Stimulated activated CD4-positive, alpha-beta T cell treated with anti-CD3 and anti-CD28 coated beads, TNF-alpha, amount 100 ng/mL, for 1 hour (primary cell): Measurements from ENCODE around the gene SUFU.
A peak's percentile ranks its signal among the peaks of the same experiment; 100 is the strongest.
"Not testable (repeated sequence)": the region's sequence is repeated elsewhere in the genome, so short reads cannot be mapped to it uniquely, and the experiment has no call there.

Source experiments
- DNase-seq, 3 donors: peaks; one replicate each; pipeline ENCODE4 v3.0.0-alpha.2; 2020; ENCODE audit warnings: low read depth in 3 of 3, low spot score in 1 of 3

The SUFU gene

DNA sequence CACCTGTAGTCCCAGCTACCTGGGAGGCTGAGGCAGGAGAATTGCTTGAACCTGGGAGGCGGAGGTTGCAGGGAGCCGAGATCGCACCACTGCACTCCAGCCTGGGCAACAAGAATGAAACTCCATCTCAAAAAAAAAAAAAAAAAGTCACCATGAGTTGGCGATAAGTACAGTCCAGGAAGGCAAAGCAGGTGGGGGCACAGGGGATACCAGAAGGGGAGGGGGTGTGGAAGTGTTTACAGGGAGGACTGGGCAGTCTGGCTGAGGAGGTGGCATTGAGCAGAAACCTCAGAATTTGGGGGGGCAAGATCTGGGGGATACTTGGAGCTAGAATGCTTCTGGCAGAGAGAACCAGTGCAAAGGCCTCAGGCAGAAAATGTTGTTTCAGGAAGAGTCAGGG is 163.6 kb downstream of the SUFU start:
- not testable (repeated sequence) for DNase-seq

DNA sequence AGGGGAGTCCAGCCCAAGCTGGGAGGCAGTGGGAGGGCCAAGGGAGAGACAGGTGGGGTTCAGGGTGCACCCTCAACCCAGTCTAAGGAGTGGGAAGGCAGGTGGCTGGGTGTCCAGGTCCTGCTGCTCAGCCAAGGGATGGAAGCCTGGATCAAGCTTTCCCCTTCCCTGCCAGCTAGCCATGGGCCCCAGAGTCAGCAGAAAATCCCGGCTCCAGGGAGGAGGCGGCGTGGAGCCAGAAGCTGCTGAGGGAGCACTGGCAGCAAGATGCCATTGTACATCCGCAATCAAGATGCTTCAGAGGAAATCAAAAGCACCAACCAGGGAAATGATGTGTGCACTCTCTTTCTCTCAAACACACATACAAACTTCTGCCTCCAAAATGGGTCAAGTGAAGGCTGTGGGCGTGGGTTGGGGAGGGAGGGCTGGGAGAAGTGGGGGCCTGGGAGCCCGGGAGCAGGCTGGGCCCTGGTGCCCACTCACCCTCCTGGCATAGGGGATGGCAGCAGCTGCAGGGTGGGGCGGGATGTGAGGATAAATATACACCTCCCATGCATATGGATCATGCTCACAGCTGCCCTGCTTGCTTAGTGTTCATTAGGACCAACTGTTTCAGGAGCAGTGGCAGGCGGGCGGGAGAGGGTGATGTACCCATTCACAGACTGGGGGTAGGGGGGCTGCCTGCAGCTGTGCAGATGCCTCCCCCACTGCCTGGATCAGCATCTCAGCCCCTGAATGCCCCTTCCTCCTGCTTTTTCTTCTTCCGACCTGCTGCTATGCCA is 164.7 kb downstream of the SUFU start:
- no peak for DNase-seq

DNA sequence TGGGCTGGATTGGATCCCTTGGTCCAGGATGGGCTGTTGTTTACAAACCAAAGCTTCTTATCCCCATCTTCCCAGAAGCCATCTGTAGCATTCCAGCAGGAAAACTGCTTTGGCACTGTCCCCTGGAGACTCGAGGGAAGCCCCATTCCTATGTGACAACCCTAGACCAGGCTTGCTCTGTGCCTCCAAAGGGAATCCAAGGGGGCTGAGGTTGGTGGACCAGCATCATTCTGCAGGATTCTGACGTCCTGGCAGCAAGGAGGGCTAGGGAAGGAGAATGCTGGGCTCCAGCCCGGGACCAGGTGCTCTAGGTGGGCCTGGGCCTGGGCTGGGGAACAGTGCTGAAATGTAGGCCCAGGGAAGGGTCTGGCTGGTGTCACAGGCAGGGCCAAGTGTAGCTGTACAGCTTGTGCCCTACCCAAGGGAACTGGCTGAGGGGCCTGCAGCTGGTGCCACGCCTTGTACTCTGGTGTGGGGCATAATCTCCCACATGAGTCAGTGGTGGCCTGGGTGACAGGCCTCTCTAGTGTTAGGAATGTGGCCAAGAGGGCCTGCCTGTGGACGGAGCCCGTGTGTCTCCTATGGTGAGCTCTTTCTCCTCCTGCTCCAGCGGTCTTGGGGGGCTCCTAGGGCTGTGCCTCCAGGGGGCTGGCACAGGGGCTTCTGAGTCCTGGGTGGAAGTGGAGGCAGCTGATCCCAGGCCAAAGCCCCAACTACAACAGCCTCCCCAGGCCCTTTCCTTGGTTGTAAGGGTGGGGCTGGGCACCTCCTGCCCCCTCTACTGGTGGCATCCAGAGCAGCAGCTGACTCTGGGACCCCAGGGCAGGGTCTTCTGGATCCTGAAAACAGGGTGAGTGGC is 165.7 kb downstream of the SUFU start:
- no peak for DNase-seq

DNA sequence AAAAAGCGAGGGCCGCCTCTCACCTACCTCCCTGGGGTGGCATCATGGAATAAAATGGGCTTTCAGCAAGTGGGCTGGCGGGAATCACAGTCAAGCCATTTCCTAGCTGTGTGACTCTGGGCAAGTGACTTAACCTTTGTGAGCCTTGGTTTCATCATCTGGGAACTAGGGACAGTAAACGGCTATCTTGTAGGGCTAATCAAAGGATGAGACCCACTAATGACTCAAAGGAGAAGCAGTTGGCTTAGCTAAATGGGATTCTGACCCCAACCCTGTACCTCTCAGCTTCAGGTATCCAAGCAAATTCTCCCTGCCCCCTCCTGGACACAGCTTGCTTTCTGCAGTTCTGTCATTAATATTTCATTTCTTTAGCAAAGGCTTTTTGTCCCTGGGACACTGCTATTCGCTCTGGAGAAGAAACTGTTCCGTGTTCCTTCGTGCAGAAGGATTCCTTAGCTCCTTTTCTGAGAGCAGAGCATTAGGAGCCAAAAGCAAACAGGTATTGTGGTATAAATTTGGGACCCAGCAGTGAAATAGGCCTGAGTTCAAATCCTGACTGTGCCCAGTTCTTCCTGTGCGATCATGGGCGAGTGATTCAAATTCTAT is 166.4 kb downstream of the SUFU start:
- DNase-seq = no peak

DNA sequence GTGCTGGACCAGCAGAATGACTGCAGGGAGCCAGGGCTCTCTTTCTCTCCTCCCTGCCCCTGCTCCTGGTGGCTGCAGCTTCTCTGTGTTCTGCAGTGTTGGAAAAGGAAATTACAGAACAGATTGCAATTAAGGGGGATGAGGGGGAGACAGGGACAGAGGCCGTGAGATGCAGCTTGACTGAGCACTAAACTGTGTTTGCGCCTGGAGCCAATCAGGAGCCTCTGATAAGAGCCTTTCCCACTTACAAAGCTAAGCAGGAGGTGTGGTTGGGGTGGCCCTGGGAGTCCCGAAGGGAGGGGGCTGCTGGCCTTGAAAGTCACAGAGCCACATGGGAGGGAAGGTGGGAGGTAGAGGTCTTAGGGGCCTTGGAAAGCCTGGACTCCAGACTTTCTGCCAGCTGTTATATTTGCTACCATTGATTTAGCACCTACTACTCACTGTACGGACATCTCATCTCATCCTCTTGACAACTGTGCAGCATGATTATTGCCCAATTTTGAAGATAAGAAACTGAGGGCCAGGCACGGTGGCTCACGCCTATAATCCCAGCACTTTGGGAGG is 167.2 kb downstream of the SUFU start:
- DNase-seq = no peak

DNA sequence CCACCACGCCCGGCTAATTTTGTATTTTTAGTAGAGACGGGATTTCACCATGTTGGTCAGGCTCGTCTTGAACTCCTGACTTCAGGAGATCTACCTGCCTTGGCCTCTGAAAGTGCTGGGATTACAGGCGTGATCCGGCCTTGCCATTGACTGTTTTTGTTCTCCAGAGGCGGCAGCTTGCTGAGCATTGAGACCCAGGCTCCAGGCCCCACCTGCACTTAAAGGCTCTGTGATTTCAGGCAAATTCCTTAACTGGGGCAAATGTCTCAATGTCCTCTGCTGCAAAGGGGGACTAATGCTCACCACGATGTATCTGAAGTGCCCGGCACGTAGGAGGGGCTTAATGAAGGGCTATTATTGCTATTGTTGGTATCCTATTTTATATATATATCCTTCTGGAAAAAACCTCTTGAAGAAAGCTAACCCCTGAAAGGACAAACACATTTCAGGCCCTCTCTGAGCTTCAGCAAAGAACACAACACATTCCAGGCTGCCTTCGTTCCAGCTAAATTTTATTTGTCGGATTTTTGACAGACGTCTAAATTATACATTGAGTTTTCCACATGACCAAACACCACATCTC is 169.6 kb downstream of the SUFU start:
- no peak for DNase-seq

DNA sequence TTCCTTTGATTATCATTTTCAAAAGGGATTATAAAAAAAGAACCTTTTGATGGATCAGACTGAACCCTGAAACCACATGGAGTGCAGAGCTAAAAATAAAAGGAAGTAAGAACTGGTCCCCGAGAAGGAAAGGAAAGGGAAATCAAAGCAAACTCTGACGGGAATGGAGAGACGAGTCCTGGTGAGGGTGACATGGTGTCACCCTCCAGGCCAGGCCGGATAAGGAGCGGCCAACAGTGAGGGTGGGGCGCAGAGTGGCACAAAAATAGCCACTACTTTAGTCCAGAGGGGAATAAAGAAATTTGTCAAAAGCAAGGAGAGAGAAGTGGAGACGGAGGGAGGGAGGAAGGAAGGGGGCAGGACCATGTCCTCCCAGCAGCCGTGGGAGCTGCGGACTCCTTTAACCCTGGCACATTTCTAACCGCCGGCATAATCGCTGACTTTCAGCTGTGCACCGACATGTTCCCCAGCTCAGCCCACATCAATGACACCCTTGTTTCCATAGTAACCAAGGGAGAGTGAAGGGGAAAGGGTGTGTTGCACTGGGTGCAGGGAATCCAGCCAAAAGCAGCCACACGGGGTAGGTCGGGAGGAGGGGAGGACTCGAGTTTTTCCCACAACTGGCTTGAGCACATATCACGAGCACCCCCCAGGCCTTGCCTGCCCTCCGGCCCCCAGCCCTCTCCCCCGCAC is 170.2 kb downstream of the SUFU start:
- DNase-seq = peak in 2 of 3 donors; percentile 41 to 48

DNA sequence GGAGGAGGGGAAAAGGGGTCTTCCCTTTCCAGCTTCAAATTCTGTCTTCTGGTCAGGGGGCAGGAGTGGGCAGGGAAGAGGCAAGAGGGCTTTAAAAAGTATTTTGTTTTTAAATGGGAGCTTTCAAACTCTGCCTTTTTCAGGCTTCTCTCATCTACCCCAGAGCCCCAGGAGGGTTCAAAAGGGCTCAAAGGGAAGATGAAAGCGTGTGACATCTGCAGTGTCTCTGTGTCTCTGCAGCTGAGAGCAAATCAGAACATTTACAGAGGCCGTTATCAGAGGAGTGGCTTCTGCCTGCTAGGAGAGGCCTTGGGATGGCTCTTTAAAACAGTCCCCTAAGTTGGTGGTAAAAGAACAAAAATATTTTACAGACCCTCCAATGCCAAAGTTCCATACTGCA is 170.8 kb downstream of the SUFU start:
- no peak for DNase-seq

DNA sequence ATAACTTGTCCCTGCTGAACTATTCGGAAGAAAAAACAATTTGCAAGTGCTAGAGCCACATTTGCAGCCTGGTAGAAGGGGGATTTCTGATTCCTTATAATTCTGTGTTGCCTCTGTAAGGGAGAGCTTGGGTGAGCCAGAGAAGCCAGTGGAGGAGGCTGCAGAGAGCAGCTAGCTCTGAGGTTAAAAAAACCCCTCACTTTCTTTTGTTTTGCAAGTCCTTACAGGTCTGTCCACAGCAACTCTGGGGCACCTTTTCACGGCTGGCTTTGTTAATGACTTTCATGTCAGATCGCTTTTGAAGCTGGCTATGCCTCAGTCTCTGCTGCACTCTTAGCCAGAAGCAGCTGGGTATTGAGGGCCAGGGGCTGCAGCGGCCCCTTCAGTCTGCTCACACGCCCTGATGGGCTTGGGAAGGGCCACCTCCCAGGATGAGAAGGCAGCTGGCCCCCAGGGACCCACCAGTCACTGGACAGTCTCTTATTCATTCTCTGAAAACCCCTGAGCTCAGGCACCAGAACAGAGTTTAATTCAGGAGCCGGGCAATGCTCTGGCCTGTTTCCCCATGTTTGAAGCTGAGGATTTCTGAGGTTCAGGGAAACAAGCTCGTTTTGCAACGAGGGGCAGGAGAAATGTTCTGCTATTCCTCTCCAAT is 171.4 kb downstream of the SUFU start:
- no peak for DNase-seq

DNA sequence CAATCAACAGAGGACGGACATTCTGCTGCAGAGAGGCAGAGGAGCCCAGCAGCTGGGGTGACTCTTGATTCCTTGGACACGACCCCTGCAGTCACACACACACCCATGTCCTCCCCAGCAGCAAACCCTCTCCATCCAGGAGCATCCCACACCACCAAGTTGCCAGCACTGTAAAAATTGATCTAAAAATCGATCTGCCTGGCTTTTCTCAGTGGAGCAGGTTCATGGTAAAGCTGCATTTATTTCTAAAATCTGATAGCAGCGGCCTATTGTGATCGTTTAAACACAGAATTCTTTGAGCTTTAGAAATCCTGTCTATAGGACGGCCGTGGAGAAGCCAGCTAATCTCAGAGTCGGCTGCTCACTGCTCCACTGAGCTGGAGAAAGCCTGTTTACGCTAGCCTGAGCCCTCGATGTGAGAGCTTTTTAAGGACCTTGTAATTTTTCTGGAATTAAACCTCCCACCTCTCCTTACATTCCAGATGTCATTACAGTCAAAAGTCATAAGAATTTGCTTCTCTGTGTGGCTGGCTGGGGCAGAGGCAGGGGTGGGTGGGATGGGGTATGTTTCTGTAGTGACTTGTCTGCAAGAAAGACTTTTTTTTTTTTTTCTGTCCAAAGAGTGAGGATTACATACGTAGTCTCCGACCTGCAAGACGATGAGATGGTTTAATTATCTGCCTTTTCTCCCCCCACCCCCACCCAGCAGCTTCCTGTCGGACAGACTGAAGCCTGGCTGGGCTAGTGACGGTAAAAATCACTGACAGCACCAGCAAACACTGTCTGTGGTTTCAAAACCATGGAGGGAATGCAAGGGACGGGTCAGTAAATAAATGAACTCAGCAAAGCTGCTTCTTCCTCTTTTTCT is 172.1 kb downstream of the SUFU start:
- DNase-seq = no peak

DNA sequence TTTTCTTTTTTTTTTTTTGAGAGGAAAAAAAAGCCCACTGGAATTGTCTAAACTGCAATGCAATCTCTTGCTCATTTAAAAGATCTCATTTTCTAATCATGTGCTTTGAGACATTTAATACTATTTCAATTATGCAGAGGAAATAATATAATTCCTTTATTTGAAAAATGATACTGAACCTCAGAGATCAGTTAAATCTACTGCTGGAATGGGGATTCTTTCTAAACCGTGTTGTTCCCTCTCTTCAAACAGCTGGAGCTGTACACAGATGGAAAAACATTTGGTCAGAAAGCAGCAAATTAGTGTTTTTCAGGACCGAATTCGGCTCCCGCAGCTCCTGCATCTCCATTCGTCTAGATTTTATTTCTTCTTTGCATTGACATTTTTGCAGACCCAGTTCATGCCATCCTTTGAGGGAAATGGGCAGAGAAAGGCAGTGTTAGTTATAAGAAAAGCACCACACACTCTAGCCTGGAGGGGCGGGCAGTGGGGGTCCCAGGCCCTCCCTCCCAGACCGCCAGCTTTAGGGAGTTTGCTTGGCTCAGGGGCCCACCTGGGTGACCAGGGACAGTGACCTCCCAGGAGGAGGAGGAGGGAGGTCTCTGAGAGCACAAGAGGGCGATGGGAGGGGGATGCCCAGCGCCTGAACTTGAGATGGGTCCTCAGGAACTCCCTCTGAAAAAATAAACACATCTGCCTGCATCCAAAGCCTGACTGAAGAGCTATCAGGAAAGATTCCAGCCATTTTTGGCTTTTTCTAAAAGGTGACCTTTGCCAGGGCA is 173.0 kb downstream of the SUFU start:
- no peak for DNase-seq

DNA sequence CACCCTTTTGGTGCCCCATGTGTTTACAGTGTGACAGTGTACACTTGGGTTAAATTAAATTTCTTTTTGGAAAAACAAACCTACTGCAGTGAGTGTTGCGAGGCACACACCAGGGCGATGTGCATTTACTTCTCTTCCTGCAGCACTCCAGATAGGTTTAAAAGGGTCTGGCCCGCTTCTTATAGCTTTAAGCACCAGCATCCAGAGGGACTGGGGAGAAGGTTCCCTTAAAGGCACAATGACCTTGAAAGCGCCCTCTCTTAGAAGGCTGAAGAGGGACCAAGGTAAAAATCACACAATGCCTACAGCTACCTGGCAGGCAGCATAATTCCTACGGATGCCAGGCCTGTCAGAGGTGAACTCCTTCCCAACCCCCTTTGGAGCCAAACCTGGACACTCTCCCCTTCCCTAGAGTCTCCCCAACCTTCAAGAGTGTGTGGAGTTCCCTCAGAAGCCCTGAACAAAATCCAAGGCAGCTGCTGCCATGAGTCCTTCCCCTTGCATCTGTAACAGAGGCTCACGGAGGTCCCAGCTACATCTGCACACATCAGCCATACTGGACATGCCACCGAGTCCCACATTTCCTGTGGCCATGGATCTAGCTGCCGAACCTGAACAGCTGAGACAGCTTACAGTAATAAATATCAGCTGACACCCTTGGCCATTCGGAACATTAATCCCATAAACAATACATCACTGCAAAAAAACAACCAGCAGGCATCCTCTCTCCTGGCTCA is 173.7 kb downstream of the SUFU start:
- DNase-seq = no peak

DNA sequence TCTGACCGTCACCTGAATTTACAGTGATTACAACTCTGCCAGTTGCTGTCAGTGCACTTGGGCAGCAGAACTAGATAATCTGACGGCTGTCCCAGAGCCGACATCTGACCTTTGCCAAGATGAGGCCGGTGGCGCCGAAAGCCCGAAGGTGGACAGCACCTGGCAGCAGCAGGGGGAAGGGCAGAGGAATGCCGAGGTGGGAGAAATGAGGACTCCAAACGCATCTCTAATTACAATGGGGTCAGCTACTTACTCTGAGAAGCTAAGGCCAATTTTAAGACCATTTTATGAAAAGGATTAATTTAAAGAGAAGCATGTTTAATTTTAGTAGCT is 174.3 kb downstream of the SUFU start:
- no peak for DNase-seq

DNA sequence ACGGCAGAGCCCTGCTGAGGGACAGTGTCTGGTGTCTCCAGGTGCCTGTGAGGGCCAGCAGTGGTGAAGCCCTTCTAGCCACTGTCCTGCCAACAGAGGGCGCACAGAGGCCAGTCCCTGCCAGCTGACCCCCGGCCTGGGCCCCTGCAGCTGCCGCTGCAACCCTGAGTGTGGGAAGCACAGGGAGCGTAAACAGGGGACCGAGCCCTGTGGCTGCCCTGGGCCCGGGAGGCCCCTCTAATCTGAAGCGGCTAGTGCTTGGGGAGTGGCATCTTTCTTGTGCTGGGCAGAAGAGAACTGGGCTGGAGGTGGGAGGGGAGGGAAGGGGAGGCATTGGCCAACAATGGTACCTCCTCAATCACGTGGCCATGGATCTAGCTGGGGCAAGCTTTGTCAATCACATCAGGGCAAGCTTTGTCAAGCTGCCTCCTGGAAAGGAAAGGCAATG is 175.1 kb downstream of the SUFU start:
- DNase-seq = no peak

DNA sequence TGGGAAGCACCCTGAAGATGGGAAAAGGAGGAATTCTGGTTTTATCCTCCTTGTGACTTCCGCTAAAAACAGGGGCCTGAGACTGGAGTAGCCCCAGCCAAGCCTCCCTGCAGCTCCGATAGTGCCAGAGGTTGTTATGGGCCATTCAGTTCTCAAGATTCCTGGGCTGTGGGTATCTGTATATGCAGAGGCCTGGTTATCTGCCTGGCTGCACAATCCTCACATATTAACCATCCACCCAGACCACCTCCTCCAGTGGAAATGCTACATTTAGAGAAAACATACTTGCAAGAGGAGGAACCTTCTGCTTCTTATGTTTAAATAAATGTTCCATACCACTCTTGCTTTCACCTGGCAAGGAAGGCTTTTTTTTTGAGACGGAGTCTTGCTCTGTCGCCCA is 175.8 kb downstream of the SUFU start:
- no peak for DNase-seq

DNA sequence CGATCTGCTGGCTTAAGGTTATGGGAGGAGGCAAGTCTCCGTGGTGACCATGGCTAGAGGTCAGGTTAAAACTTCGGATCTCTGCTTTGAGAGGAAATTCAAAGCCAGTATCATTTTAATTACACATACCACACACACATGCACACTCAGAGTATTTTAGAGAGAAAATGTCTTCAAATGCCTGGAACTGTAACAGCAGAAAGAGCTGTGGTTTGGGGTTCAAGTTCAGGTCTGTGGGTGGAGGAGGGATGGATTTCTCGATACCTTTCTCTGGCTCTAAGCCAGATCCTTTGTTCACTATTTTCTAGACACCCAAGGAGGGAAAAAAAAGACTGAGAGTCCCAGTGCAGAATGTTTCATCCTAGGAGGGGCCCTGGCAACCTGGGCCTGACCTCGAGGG is 177.9 kb downstream of the SUFU start:
- no peak for DNase-seq

DNA sequence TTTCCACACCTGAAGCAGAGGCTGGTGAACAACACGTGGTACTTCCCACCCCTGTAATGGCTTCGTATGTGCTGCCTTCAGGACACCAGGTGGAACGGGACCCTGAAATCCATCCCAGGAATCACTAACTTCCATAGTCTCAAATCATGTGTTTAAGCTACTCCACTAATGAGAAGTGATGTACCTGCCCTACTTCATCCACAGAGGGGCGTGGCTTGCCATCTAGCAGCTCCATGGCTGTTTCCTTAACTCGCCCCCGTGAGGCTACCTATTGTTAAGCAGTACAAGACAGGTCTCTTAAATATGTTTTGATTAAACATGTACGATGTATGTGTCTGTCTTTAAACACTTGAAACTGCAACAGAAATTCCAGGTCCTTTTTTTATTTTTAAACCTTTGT is 178.6 kb downstream of the SUFU start:
- no peak for DNase-seq

DNA sequence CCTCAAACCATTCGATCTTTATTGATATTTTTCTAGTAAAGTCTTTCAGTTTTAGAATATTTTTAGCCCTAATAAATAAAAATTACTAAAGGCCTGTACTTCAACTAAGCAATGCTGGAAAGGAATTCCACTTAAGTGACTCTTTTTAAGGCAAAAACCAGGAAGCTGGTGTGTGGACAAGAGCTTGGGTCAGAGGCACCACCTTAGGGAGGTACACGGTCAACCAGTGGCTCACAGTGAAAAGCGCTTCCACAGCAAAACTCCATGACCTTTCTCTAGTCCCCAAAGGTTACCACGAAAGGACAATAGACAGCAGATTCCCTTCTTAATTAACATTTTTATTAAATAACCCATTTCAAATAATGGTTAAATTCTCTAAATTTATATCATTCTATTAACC is 179.2 kb downstream of the SUFU start:
- no peak for DNase-seq
